Activated CD4-positive, alpha-beta T cell treated with anti-CD3 and anti-CD28 coated beads for 36 hours (primary cell): ENCODE measurements around the gene SEMA4D. TPM values are rescaled to one million over a fixed set of nuclear protein-coding genes. Genes with fewer than 3 reads are reported as not detected.
A peak's percentile ranks its signal among the peaks of the same experiment; 100 is the strongest.

Source experiments
- ATAC-seq: fragments of 200-7000 bp; cut with Tn5 transposase; one replicate; pipeline ENCODE4 v1.10.0; 2021; ENCODE audit warnings: mild to moderate bottlenecking, moderate library complexity
- CTCF ChIA-PET: fragments of 350-600 bp; sonication (Branson Sonifier 250); formaldehyde crosslinking; loops from one replicate; lab custom pipeline; 2021; ENCODE audit warnings: antibody characterized with exemption; lab: Charles Lee
- POLR2A ChIA-PET: fragments of 350-600 bp; sonication (Branson Sonifier 250); formaldehyde crosslinking; loops from one replicate; lab custom pipeline; 2021; ENCODE audit warnings: antibody characterized with exemption, inconsistent platforms; lab: Charles Lee
- DNase-seq: peaks from one replicate; pipeline ENCODE4 v3.0.0-alpha.2; 2020
- H3K27ac Mint-ChIP-seq: one replicate; pipeline ENCODE4 v1.8.0; 2021; ENCODE audit warnings: mixed read lengths
- H3K27me3 Mint-ChIP-seq: one replicate; pipeline ENCODE4 v1.8.0; 2021; ENCODE audit warnings: mixed read lengths
- H3K36me3 Mint-ChIP-seq: one replicate; pipeline ENCODE4 v1.8.0; 2021; ENCODE audit warnings: low read depth, mixed read lengths
- H3K4me1 Mint-ChIP-seq: one replicate; pipeline ENCODE4 v1.8.0; 2021; ENCODE audit warnings: mixed read lengths
- H3K4me3 Mint-ChIP-seq: one replicate; pipeline ENCODE4 v1.8.0; 2021; ENCODE audit warnings: mild to moderate bottlenecking, moderate library complexity, mixed read lengths
- H3K9me3 Mint-ChIP-seq: one replicate; pipeline ENCODE4 v1.8.0; 2021; ENCODE audit warnings: low read depth, mixed read lengths
- intact Hi-C, 2 experiments: fragments of 100-400 bp; cut with DNase I in 1 of 2; cut with micrococcal nuclease in 1 of 2; formaldehyde crosslinking; loops; one replicate each; pipeline versions ENCODE4 v1.14.2 to v1.15.1; 2022 to 2024; cut with DNase I, micrococcal nuclease
- total RNA-seq, 2 experiments: library from RNA; stranded (reverse); gene quantifications; one replicate each; pipeline ENCODE4 v1.2.3, GENCODE V29; 2021

The SEMA4D gene
- total RNA-seq, 2 experiments from 2014 or later: 215 to 226 TPM

DNA sequence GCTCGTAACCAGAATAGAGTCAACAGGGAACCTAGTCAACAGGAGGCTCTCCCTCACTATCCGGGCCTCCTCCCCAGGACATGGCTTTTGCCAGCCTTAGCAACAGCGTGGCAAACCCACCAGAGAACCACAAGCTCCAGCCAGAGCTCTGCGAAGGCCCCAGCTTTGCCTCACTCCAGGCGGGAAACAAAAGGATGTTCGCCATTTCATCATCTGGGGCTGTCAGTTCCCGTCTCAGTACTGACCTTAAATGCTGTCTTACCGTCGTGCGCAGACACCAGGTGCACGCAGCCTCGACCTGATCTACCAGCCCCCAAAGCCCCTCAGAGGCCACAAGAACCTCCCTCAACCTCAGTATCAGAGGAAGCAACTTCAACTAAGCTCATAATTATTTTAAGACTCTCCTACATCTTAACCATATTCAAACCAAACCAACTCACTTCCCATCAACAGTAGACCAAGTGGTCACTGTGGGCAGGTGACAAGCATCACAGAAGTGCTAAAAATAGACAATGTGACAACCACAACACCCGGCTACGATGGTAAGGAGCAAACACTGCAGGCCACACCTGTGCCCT is 71.4 kb downstream of the SEMA4D start:
- ChIA-PET POLR2A (interaction anchor here (0.5 to 1.0 kb wide), 3 partner anchors 14 to 124 kb away, joined by 3 to 8 read pairs (median 3); no protein-coding TSS in a partner anchor), CTCF (interaction anchor here (0.9 to 7.2 kb wide), 6 partner anchors 16 to 122 kb away, joined by 3 to 118 read pairs (median 22); no protein-coding TSS in a partner anchor)
- intact Hi-C loops: loop anchor here (2.0 to 10.0 kb wide), 7 partner anchors 16 to 1768 kb away; no protein-coding TSS in a partner anchor
- Mint-ChIP-seq H3K27me3 (no peaks in the 10 kb centered on the region), H3K9me3 (peaks cover 6% of the 10 kb centered on the region), H3K4me1 (peaks cover 99% of the 10 kb centered on the region), H3K27ac (peak overlapping the region; percentile 88), H3K4me3 (peak overlapping the region; percentile 53), H3K36me3 (peaks cover 57% of the 10 kb centered on the region)
- DNase-seq (peak; percentile 61), ATAC-seq (peak; percentile 1)

DNA sequence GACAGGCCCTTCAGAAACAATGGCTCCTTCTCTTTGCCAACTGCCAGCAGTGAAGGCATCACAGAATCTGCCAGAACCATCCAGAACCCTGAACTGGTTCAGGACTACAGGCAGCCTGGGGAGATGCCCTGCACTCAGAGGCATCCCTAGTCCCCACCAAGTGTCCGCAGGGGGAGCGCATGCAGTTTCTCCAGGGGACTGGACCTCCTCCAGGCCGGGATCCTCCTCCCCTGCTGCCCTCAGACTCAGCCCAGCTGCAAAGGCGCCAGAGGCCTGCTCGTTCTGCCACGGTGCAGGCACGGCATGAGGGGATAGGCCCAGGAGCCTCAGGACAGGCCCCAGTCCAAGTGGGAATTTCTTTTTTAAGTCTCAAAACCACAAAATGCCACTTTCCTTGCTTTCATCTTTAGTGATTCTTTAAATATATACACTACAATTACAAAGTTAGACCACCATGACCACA is 72.0 kb downstream of the SEMA4D start:
- ChIA-PET CTCF (interaction anchor here (0.6 to 7.2 kb wide), 7 partner anchors 15 to 1774 kb away, joined by 3 to 118 read pairs (median 5); no protein-coding TSS in a partner anchor), POLR2A (interaction anchor here (1.0 kb wide), 2 partner anchors 15 to 53 kb away, joined by 3 read pairs; no protein-coding TSS in a partner anchor)
- H3K4me1 Mint-ChIP-seq: peaks cover 99% of the 10 kb centered on the region
- H3K9me3 Mint-ChIP-seq: peaks cover 6% of the 10 kb centered on the region
- H3K27me3 Mint-ChIP-seq: no peaks in the 10 kb centered on the region
- H3K4me3 Mint-ChIP-seq: peak overlapping the region; percentile 53
- intact Hi-C loops: loop anchor here (2.0 to 10.0 kb wide), 7 partner anchors 15 to 1769 kb away; no protein-coding TSS in a partner anchor
- ATAC-seq (no peak), DNase-seq (no peak)
- peak overlapping the region; percentile 88 for H3K27ac Mint-ChIP-seq
- peaks cover 62% of the 10 kb centered on the region for H3K36me3 Mint-ChIP-seq

DNA sequence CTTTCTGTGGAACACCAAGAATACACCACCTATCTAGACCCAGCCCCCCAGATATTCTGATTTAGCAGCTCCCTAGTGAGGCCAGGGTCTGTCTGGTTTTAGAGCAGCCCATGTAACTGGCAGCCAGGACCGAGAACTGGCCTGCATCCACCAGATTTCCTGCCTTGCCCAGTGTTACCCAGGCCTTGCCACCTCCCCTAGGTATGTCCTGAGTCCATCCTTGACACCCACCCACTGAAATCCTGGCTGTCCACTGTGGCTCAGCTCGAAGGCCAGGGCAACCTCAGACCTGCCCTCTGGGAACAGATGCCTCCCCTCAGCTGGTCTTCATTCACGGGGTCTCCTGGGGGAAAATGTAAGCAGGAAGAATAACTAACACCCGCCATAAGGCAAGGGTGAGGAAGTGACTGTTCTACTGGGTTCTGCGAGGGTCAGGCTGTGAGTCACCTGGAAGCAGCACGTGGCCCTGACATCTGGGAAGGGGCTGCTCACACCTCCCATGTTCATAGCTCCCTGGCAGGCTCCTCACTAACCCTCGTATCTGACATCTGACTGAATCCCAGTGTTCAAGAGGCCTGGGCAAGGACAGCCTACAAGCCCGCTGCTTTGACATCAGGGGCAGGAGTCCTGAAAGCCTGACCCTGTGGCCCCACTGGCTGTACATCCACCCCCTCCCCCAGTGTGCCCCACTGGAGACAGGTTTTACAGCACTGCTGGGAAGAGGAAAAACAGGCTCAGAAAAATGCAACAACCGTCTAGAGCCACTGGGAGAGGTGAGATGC is 72.7 kb downstream of the SEMA4D start:
- Mint-ChIP-seq H3K36me3 (peaks cover 66% of the 10 kb centered on the region), H3K27ac (peak overlapping the region; percentile 88), H3K4me1 (peaks cover 99% of the 10 kb centered on the region), H3K27me3 (no peaks in the 10 kb centered on the region), H3K9me3 (peaks cover 6% of the 10 kb centered on the region), H3K4me3 (peak overlapping the region; percentile 53)
- intact Hi-C loops: loop anchor here (5.0 to 10.0 kb wide), 3 partner anchors 122 to 1770 kb away; no protein-coding TSS in a partner anchor
- CTCF ChIA-PET: interaction anchor here (0.6 to 6.9 kb wide), 6 partner anchors 15 to 1775 kb away, joined by 3 to 88 read pairs (median 5); no protein-coding TSS in a partner anchor
- ATAC-seq (no peak), DNase-seq (no peak)
- POLR2A ChIA-PET: interaction anchor here (0.6 to 0.7 kb wide), 2 partner anchors 13 to 45 kb away, joined by 3 read pairs; no protein-coding TSS in a partner anchor

DNA sequence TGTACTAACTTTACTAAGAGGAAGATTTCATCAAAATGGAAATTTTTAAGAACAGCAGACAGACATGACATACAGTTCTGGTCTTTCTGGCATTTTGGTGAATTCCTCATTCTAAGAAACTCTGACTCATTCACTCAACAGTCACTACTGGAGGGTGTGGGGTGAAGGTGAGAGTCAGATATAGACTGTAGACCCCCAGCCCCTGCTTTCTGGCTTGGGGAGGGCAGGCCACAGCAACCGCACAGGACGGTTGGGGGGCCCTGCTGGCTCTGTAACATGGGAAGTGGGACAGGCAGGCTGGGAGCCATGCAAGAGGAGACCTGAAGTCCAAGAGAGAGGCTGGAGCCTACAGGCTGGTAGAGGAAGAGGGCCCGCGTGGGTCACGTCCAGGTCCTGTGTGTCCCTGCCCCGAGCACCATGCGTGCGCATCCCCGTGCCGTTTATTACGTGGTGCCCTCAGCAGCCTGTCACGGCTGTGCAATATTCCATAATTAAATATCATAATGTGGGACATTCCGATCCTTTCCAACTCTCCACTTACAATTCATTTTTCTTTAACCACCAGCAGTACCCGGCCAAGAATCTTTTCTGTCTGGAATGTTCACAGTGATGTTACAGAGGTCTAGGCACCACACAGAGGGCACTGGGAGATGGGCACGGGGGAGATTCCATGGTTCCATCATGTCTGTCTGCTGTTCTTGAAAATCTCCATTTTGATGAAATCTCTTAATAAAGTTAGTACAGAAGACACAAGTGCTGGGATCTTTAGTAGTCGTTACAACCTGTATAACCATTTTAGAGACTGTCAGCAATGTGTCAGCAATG is 75.5 kb downstream of the SEMA4D start:
- ATAC-seq (peak; percentile 65), DNase-seq (peak; percentile 84)
- no peaks in the 10 kb centered on the region for H3K27me3 Mint-ChIP-seq
- H3K4me3 Mint-ChIP-seq: peak overlapping the region; percentile 30
- ChIA-PET CTCF (interaction anchor here (0.5 to 1.4 kb wide), 3 partner anchors 12 to 1347 kb away, joined by 3 to 6 read pairs (median 4); no protein-coding TSS in a partner anchor), POLR2A (interaction anchor here (0.6 to 1.4 kb wide), 4 partner anchors 12 to 109 kb away, joined by 3 to 4 read pairs (median 3); no protein-coding TSS in a partner anchor)
- peaks cover 10% of the 10 kb centered on the region for H3K9me3 Mint-ChIP-seq
- H3K4me1 Mint-ChIP-seq: peaks cover 99% of the 10 kb centered on the region
- H3K36me3 Mint-ChIP-seq: peaks cover 72% of the 10 kb centered on the region
- intact Hi-C loops: loop anchor here (1.0 to 10.0 kb wide), 11 partner anchors 42 to 2000 kb away; partner anchors contain the start of genes NFIL3 (in 1 of the 2) and SECISBP2 (in 1 of the 2)
- H3K27ac Mint-ChIP-seq: peak overlapping the region; percentile 88

DNA sequence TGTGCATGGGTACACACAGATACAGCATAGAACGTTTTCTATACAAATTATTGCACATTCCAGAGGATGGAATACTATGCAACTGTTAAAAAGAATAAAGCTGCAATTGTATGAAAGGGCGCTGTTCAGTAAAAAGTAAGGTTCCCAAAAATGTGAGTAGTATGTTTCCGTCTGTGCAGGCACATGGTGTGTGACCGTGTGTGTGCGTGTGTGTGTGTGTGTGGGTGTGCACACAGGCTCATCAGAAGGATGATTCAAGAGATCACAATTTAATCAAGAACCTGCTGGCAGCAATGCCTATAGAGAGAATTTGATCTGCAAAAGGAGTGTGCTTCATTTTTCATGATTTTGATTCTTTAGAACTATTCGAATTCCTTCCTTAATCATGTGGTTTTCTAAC is 76.3 kb downstream of the SEMA4D start:
- peaks cover 74% of the 10 kb centered on the region for H3K36me3 Mint-ChIP-seq
- ATAC-seq: no peak
- peaks cover 99% of the 10 kb centered on the region for H3K4me1 Mint-ChIP-seq
- peak overlapping the region; percentile 38 for H3K4me3 Mint-ChIP-seq
- POLR2A ChIA-PET: interaction anchor here (1.4 kb wide), 1 partner anchor 11 kb away, joined by 4 read pairs; no protein-coding TSS in a partner anchor
- intact Hi-C loops: loop anchor here in 1 of 2 experiments (2.0 to 10.0 kb wide), 5 partner anchors 69 to 2001 kb away; partner anchors contain the start of gene NFIL3
- peaks cover 13% of the 10 kb centered on the region for H3K9me3 Mint-ChIP-seq
- no peaks in the 10 kb centered on the region for H3K27me3 Mint-ChIP-seq
- peak overlapping the region; percentile 88 for H3K27ac Mint-ChIP-seq
- CTCF ChIA-PET: interaction anchor here (0.8 to 1.4 kb wide), 3 partner anchors 11 to 56 kb away, joined by 3 to 6 read pairs (median 4); no protein-coding TSS in a partner anchor
- peak; percentile 77 for DNase-seq

DNA sequence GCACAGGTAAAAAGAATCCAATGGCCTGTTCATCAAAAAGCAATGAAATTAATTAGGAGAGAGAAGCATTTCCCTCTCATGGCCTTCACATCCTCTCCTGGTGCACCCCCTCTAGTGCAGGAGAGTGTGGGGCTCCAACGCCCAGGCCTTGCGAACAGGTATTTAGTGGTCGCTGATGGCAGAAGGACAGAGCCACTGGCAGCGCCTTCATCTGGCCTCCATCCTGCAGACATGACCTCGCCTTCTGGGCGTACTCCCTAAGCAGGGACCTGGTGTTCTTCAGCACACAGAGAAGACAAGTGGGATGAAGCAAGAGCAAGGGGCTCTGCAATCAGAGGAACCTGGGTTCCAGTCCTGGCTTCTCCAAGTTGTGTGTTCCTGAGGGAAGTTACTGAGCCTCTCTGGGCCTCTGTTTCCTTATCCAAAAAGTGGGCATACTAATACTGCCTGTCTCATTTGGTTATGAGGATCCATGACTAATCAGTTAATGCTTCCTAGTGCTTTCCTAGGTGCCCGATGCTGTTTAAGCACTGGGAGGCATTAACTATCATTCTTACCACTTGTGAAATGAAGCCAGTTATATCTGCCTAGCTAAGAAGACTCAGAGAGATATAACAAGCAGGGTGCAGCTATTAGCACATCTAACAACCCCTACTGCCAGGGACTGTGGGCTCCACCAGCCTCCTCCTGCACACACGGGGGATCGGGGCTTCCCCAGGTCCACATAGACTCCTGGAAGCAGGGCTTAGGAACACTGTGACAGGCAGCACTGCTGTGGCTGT is 77.3 kb downstream of the SEMA4D start:
- intact Hi-C loops: loop anchor here (1.0 to 10.0 kb wide), 6 partner anchors 10 to 2002 kb away; partner anchors contain the start of gene NFIL3 (in 1 of the 2)
- peaks cover 15% of the 10 kb centered on the region for H3K9me3 Mint-ChIP-seq
- POLR2A ChIA-PET: no interaction called here
- peaks cover 78% of the 10 kb centered on the region for H3K36me3 Mint-ChIP-seq
- peaks cover 98% of the 10 kb centered on the region for H3K4me1 Mint-ChIP-seq
- peak overlapping the region; percentile 88 for H3K27ac Mint-ChIP-seq
- ATAC-seq (peak; percentile 0), DNase-seq (peak; percentile 44)
- CTCF ChIA-PET: interaction anchor here (0.6 to 4.4 kb wide), 5 partner anchors 9 to 128 kb away, joined by 3 to 27 read pairs (median 3); no protein-coding TSS in a partner anchor
- peak overlapping the region; percentile 74 for H3K4me3 Mint-ChIP-seq
- no peaks in the 10 kb centered on the region for H3K27me3 Mint-ChIP-seq

DNA sequence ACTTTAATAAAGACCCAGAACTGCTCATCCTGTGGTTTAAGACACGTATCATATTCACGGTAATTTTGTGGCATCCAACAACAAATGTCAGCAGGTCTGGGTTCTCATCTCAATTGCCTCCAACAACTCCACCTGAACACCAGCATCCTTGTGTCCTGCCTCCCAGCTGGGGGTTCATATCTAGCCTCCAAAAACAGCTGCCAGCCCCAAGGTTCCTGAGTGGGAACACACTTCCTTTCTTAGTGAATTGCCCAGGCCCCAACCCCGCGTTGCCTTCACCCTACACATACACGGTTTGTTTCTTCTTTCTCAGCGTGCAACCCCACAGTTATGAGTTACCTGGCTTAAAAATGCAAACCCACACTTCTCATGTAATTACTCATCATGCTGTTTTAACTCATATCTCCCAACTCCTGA is 77.9 kb downstream of the SEMA4D start:
- peak; percentile 48 for ATAC-seq
- peak overlapping the region; percentile 88 for H3K27ac Mint-ChIP-seq
- intact Hi-C loops: loop anchor here (1.0 to 10.0 kb wide), 9 partner anchors 10 to 2002 kb away; partner anchors contain the start of genes NFIL3 (in 1 of the 2) and SECISBP2 (in 1 of the 2)

DNA sequence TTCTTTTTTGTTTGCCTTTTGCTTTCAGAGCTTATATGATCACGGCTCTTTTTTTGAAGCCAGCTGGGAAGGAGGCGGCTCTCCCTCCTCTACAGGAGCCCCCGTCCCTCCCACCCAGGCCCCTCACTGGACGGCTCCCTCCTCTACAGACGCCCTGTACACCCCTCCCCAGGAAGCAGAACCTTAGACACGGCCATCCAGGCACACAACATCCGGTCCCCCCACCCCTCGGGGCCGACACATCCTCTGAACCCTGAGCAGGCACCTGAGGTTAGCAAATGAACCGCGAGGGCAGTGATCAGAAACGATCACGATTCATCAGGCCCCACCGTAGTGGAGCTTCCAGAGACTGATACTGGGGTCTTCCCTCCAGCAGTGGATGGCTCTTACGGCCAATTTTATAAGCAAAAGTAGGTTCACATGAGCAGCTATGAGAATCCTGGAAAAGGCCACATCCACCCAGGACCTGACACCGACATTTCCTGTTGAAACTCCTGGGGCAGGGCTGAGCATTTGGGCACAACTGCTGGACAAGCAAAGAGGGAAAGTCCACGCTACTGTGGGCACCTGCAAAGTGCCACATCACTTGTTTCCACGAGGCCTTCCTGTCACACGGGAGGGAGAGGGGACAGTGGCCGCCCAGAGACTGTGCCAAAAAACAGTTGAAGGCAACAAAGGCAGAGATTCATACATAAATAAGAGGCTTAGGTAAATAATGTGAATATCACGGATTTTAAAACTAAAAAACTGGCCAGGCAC is 78.9 kb downstream of the SEMA4D start:
- no peaks in the 10 kb centered on the region for H3K27me3 Mint-ChIP-seq
- ChIA-PET POLR2A (interaction anchor here (0.7 to 1.4 kb wide), 2 partner anchors 9 to 186 kb away, joined by 3 to 7 read pairs; no protein-coding TSS in a partner anchor), CTCF (interaction anchor here (0.5 to 4.4 kb wide), 6 partner anchors 9 to 179 kb away, joined by 3 to 27 read pairs (median 4); no protein-coding TSS in a partner anchor)
- H3K4me3 Mint-ChIP-seq: peak overlapping the region; percentile 74
- peak; percentile 85 for DNase-seq
- peaks cover 77% of the 10 kb centered on the region for H3K36me3 Mint-ChIP-seq
- intact Hi-C loops: loop anchor here in 1 of 2 experiments (1.0 to 2.0 kb wide), 4 partner anchors 8 to 118 kb away; partner anchors contain the start of gene SECISBP2
- peak overlapping the region; percentile 88 for H3K27ac Mint-ChIP-seq
- peaks cover 93% of the 10 kb centered on the region for H3K4me1 Mint-ChIP-seq
- H3K9me3 Mint-ChIP-seq: peaks cover 10% of the 10 kb centered on the region
- peak; percentile 22 for ATAC-seq

More for the DNA sequence above, 77.9 kb downstream of the SEMA4D start:
- Mint-ChIP-seq H3K9me3 (peaks cover 15% of the 10 kb centered on the region), H3K4me1 (peaks cover 96% of the 10 kb centered on the region), H3K36me3 (peaks cover 78% of the 10 kb centered on the region), H3K4me3 (peak overlapping the region; percentile 74), H3K27me3 (no peaks in the 10 kb centered on the region)
- DNase-seq: peak; percentile 80
- ChIA-PET POLR2A (interaction anchor here (0.7 kb wide), 1 partner anchor 185 kb away, joined by 3 read pairs; no protein-coding TSS in a partner anchor), CTCF (interaction anchor here (0.8 to 4.4 kb wide), 5 partner anchors 10 to 178 kb away, joined by 3 to 27 read pairs (median 4); no protein-coding TSS in a partner anchor)
